HEK293 (cell line): ENCODE results near the gene CST9L.

ENCODE experiments used
- ZBTB21 ChIP-seq: fragments of 450-650 bp; formaldehyde crosslinking; IDR thresholded peaks from 2 replicates; pipeline ENCODE4 v1.5.1; 2017; ENCODE audit warnings: missing biosample characterization, missing genetic modification characterization
- ZNF23 ChIP-seq: fragments of 450-650 bp; formaldehyde crosslinking; IDR thresholded peaks from 2 replicates; pipeline ENCODE4 v1.5.1; 2016; ENCODE audit warnings: missing biosample characterization, missing genetic modification characterization, borderline replicate concordance
- ZNF335 ChIP-seq: fragments of 450-650 bp; formaldehyde crosslinking; conservative IDR thresholded peaks from 2 replicates; pipeline ENCODE4 v1.5.1; 2016; ENCODE audit warnings: missing biosample characterization, missing genetic modification characterization
- ZNF521 ChIP-seq: fragments of 450-650 bp; formaldehyde crosslinking; IDR thresholded peaks from 2 replicates; pipeline ENCODE4 v1.5.1; 2017; ENCODE audit warnings: missing biosample characterization, mild to moderate bottlenecking, missing genetic modification characterization
- ZNF610 ChIP-seq: fragments of 450-650 bp; formaldehyde crosslinking; IDR thresholded peaks from 2 replicates; pipeline ENCODE4 v1.5.1; 2016; ENCODE audit warnings: missing biosample characterization, missing genetic modification characterization, borderline replicate concordance
- ZNF629 ChIP-seq: fragments of 450-650 bp; formaldehyde crosslinking; IDR thresholded peaks from 2 replicates; pipeline ENCODE4 v1.5.1; 2017; ENCODE audit warnings: missing biosample characterization, missing genetic modification characterization
- ZNF660 ChIP-seq: fragments of 450-650 bp; IDR thresholded peaks from 2 replicates; pipeline ENCODE4 v1.5.1; 2018; ENCODE audit warnings: missing biosample characterization, mild to moderate bottlenecking, missing genetic modification characterization
- ZNF837 ChIP-seq: fragments of 450-650 bp; formaldehyde crosslinking; IDR thresholded peaks from 2 replicates; pipeline ENCODE4 v1.5.1; 2016; ENCODE audit warnings: missing biosample characterization, missing genetic modification characterization
- ZSCAN30 ChIP-seq: fragments of 450-650 bp; IDR thresholded peaks from 2 replicates; pipeline ENCODE4 v1.5.1; 2018; ENCODE audit warnings: missing biosample characterization, mild to moderate bottlenecking, missing genetic modification characterization, moderate library complexity
- TF ChIP-seq, protein P1 (sequence below): fragments of 450-650 bp; formaldehyde crosslinking; IDR thresholded peaks from 2 replicates; pipeline ENCODE4 v1.5.1; 2016; ENCODE audit warnings: missing biosample characterization, missing genetic modification characterization
- TF ChIP-seq, protein P2 (sequence below): fragments of 450-650 bp; formaldehyde crosslinking; IDR thresholded peaks from 2 replicates; pipeline ENCODE4 v1.5.1; 2016; ENCODE audit warnings: missing biosample characterization, missing genetic modification characterization
- TF ChIP-seq, protein P3 (sequence below): fragments of 450-650 bp; formaldehyde crosslinking; IDR thresholded peaks from 2 replicates; pipeline ENCODE4 v1.5.1; 2016; ENCODE audit warnings: missing biosample characterization, missing genetic modification characterization
- TF ChIP-seq, protein P4 (sequence below): fragments of 450-650 bp; formaldehyde crosslinking; IDR thresholded peaks from 2 replicates; pipeline ENCODE4 v1.5.1; 2016; ENCODE audit warnings: missing biosample characterization, missing genetic modification characterization
- TF ChIP-seq, protein P5 (sequence below): fragments of 450-650 bp; formaldehyde crosslinking; IDR thresholded peaks from 2 replicates; pipeline ENCODE4 v1.5.1; 2016; ENCODE audit warnings: missing biosample characterization, missing genetic modification characterization

GRCh38 chr20:23550227-23550626, 18.1 kb downstream of the CST9L start:
- TF ChIP-seq ZNF629 (tag by site-specific recombination) (no peak), ZSCAN30 (tag by site-specific recombination) (no peak), ZNF335 (tag by site-specific recombination) (no peak), ZBTB21 (tag by site-specific recombination) (no peak), ZNF23 (tag by site-specific recombination) (no peak), ZNF660 (tag by site-specific recombination) (no peak), ZNF521 (tag by site-specific recombination) (no peak), ZNF837 (no peak), ZNF610 (tag by site-specific recombination) (no peak)
- TF ChIP-seq, protein P1, sequence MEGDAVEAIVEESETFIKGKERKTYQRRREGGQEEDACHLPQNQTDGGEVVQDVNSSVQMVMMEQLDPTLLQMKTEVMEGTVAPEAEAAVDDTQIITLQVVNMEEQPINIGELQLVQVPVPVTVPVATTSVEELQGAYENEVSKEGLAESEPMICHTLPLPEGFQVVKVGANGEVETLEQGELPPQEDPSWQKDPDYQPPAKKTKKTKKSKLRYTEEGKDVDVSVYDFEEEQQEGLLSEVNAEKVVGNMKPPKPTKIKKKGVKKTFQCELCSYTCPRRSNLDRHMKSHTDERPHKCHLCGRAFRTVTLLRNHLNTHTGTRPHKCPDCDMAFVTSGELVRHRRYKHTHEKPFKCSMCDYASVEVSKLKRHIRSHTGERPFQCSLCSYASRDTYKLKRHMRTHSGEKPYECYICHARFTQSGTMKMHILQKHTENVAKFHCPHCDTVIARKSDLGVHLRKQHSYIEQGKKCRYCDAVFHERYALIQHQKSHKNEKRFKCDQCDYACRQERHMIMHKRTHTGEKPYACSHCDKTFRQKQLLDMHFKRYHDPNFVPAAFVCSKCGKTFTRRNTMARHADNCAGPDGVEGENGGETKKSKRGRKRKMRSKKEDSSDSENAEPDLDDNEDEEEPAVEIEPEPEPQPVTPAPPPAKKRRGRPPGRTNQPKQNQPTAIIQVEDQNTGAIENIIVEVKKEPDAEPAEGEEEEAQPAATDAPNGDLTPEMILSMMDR: no peak
- TF ChIP-seq, protein P2, sequence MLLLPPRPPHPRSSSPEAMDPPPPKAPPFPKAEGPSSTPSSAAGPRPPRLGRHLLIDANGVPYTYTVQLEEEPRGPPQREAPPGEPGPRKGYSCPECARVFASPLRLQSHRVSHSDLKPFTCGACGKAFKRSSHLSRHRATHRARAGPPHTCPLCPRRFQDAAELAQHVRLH (tag by site-specific recombination): no peak
- TF ChIP-seq, protein P3, sequence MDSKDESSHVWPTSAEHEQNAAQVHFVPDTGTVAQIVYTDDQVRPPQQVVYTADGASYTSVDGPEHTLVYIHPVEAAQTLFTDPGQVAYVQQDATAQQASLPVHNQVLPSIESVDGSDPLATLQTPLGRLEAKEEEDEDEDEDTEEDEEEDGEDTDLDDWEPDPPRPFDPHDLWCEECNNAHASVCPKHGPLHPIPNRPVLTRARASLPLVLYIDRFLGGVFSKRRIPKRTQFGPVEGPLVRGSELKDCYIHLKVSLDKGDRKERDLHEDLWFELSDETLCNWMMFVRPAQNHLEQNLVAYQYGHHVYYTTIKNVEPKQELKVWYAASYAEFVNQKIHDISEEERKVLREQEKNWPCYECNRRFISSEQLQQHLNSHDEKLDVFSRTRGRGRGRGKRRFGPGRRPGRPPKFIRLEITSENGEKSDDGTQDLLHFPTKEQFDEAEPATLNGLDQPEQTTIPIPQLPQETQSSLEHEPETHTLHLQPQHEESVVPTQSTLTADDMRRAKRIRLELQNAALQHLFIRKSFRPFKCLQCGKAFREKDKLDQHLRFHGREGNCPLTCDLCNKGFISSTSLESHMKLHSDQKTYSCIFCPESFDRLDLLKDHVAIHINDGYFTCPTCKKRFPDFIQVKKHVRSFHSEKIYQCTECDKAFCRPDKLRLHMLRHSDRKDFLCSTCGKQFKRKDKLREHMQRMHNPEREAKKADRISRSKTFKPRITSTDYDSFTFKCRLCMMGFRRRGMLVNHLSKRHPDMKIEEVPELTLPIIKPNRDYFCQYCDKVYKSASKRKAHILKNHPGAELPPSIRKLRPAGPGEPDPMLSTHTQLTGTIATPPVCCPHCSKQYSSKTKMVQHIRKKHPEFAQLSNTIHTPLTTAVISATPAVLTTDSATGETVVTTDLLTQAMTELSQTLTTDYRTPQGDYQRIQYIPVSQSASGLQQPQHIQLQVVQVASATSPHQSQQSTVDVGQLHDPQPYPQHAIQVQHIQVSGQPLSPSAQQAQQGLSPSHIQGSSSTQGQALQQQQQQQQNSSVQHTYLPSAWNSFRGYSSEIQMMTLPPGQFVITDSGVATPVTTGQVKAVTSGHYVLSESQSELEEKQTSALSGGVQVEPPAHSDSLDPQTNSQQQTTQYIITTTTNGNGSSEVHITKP (tag by site-specific recombination): no peak
- TF ChIP-seq, protein P4, sequence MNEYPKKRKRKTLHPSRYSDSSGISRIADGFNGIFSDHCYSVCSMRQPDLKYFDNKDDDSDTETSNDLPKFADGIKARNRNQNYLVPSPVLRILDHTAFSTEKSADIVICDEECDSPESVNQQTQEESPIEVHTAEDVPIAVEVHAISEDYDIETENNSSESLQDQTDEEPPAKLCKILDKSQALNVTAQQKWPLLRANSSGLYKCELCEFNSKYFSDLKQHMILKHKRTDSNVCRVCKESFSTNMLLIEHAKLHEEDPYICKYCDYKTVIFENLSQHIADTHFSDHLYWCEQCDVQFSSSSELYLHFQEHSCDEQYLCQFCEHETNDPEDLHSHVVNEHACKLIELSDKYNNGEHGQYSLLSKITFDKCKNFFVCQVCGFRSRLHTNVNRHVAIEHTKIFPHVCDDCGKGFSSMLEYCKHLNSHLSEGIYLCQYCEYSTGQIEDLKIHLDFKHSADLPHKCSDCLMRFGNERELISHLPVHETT (tag by site-specific recombination): no peak
- TF ChIP-seq, protein P5, sequence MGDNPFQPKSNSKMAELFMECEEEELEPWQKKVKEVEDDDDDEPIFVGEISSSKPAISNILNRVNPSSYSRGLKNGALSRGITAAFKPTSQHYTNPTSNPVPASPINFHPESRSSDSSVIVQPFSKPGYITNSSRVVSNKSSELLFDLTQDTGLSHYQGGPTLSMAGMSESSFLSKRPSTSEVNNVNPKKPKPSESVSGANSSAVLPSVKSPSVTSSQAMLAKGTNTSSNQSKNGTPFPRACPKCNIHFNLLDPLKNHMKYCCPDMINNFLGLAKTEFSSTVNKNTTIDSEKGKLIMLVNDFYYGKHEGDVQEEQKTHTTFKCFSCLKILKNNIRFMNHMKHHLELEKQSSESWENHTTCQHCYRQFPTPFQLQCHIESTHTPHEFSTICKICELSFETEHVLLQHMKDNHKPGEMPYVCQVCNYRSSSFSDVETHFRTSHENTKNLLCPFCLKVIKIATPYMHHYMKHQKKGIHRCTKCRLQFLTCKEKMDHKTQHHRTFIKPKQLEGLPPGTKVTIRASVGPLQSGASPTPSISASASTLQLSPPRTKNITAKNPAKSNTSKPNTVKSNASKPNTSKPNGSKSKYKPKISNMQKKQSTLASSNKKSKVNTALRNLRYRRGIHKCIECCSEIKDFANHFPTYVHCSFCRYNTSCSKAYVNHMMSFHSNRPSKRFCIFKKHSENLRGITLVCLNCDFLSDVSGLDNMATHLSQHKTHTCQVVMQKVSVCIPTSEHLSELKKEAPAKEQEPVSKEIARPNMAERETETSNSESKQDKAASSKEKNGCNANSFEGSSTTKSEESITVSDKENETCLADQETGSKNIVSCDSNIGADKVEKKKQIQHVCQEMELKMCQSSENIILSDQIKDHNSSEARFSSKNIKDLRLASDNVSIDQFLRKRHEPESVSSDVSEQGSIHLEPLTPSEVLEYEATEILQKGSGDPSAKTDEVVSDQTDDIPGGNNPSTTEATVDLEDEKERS (tag by site-specific recombination): no peak
